HG03196 (cell line): ENCODE measurements around the gene BPTF.
A peak's percentile ranks its signal among the peaks of the same experiment; 100 is the strongest.
"Not testable (repeated sequence)": the region's sequence is repeated elsewhere in the genome, so short reads cannot be mapped to it uniquely, and the experiment has no call there.

Experiments
- ATAC-seq: cut with Tn5 transposase; IDR thresholded peaks from one replicate; pipeline ENCODE4 v1.9.1; 2021; ENCODE audit not compliant: unreplicated experiment

Gene BPTF

GRCh38 chr17:67962156-67962555, 136.9 kb downstream of the BPTF start:
- ATAC-seq = not testable (repeated sequence)

- ATAC-seq = not testable (repeated sequence)
Observed at GRCh38 chr17:67963145-67963572, 137.9 kb downstream of the BPTF start.

- ATAC-seq = no peak
Observed at GRCh38 chr17:67970783-67971182, 145.5 kb downstream of the BPTF start.

- ATAC-seq = no peak
Observed at GRCh38 chr17:67974185-67974584, 148.9 kb downstream of the BPTF start.

GRCh38 chr17:67974598-67975066, 149.3 kb downstream of the BPTF start:
- no peak for ATAC-seq

GRCh38 chr17:67976306-67976705, 151.0 kb downstream of the BPTF start:
- ATAC-seq = not testable (repeated sequence)

- ATAC-seq = no peak
Observed at GRCh38 chr17:67980456-67980855, 155.2 kb downstream of the BPTF start.

GRCh38 chr17:67980883-67981282, 155.6 kb downstream of the BPTF start:
- not testable (repeated sequence) for ATAC-seq

- ATAC-seq = no peak
Observed at GRCh38 chr17:67982034-67982640, 156.8 kb downstream of the BPTF start.

GRCh38 chr17:67982686-67983382, 157.5 kb downstream of the BPTF start:
- ATAC-seq = no peak

- ATAC-seq = no peak
Observed at GRCh38 chr17:67983383-67983688, 158.0 kb downstream of the BPTF start.

- ATAC-seq = no peak
Observed at GRCh38 chr17:67990909-67991308, 165.6 kb downstream of the BPTF start.

GRCh38 chr17:67992548-67993152, 167.3 kb downstream of the BPTF start:
- no peak for ATAC-seq

GRCh38 chr17:67993153-67993997, 168.1 kb downstream of the BPTF start:
- ATAC-seq = peak; percentile 77

GRCh38 chr17:67993998-67994361, 168.7 kb downstream of the BPTF start:
- peak; percentile 13 for ATAC-seq

GRCh38 chr17:67994817-67995569, 169.7 kb downstream of the BPTF start:
- ATAC-seq = no peak

GRCh38 chr17:67995570-67996263, 170.4 kb downstream of the BPTF start:
- no peak for ATAC-seq

GRCh38 chr17:67996301-67997171, 171.2 kb downstream of the BPTF start, which contains the start of gene C17orf58:
TSS of gene C17orf58 (minus strand) at chr17:67996469. CDS start at chr17:67996198, 271 bp downstream.
- ATAC-seq = not testable (repeated sequence)

GRCh38 chr17:67998466-67998865, 173.2 kb downstream of the BPTF start:
- no peak for ATAC-seq
